SU-DHL-6 (cell line): ENCODE results near the gene OPHN1.

Experiments used
- H2AFZ ChIP-seq: fragments of 200-600 bp; sonication (generic); 2 replicates; pipeline ENCODE4 v1.6.1; 2014; ENCODE audit warnings: low read depth, mild to moderate bottlenecking, moderate library complexity, mixed read lengths, antibody characterized with exemption, low read length; ENCODE audit not compliant: severe bottlenecking
- H3F3A ChIP-seq: fragments of 200-600 bp; shearing (Covaris generic); 2 replicates; pipeline ENCODE4 v1.6.0; 2016; ENCODE audit warnings: antibody characterized with exemption, mild to moderate bottlenecking; ENCODE audit not compliant: insufficient read depth
- H3K27ac ChIP-seq: fragments of 200-600 bp; sonication (generic); 2 replicates; pipeline ENCODE4 v1.5.1; 2016; ENCODE audit warnings: low read depth, mild to moderate bottlenecking, low read length, moderate library complexity, mixed read lengths
- H3K27me3 ChIP-seq: fragments of 200-600 bp; sonication (generic), shearing (Covaris generic); 2 replicates; pipeline ENCODE4 v1.6.0; 2014; ENCODE audit warnings: mild to moderate bottlenecking, low read length
- H3K36me3 ChIP-seq: fragments of 200-600 bp; sonication (generic); 2 replicates; pipeline ENCODE4 v1.6.1; 2014; ENCODE audit warnings: mild to moderate bottlenecking, low read length, mixed read lengths
- H3K4me2 ChIP-seq: fragments of 300-600, 200-600 bp; shearing (Covaris generic), sonication (generic); 2 replicates; pipeline ENCODE4 v1.6.0; 2014; ENCODE audit warnings: low read length, low read depth, mild to moderate bottlenecking; ENCODE audit not compliant: poor library complexity, severe bottlenecking
- H3K4me3 ChIP-seq: fragments of 200-600 bp; sonication (generic); 2 replicates; pipeline ENCODE4 v1.5.1; 2014; ENCODE audit warnings: antibody characterized with exemption, low read length, mild to moderate bottlenecking, mixed read lengths; ENCODE audit not compliant: insufficient read depth, poor library complexity, severe bottlenecking
- H3K79me2 ChIP-seq: fragments of 200-600 bp; sonication (generic); 2 replicates; pipeline ENCODE4 v1.6.1; 2014; ENCODE audit warnings: mild to moderate bottlenecking, low read length, moderate library complexity; ENCODE audit not compliant: insufficient read depth
- H3K9ac ChIP-seq: fragments of 200-600 bp; sonication (generic); 2 replicates; pipeline ENCODE4 v1.7.0; 2014; ENCODE audit warnings: mild to moderate bottlenecking, low read length
- H3K9me2 ChIP-seq: fragments of 200-600 bp; sonication (generic); replicated peaks from 2 replicates; pipeline ENCODE4 v1.6.1; 2014; ENCODE audit warnings: low read length; ENCODE audit not compliant: insufficient read depth
- H3K9me3 ChIP-seq: fragments of 200-600 bp; sonication (generic); 2 replicates; pipeline ENCODE4 v1.6.1; 2014; ENCODE audit warnings: low read length, mixed read lengths; ENCODE audit not compliant: insufficient read depth
- H4K20me1 ChIP-seq: fragments of 200-600 bp; sonication (generic); 2 replicates; pipeline ENCODE4 v1.6.1; 2014; ENCODE audit warnings: low read depth, mild to moderate bottlenecking, antibody characterized with exemption, low read length, moderate library complexity, mixed read lengths
- CTCF ChIP-seq: fragments of 200-600 bp; sonication (generic); IDR thresholded peaks from one replicate; pipeline ENCODE4 v1.5.1; 2017; ENCODE audit warnings: antibody characterized with exemption, mild to moderate bottlenecking, low read length, moderate library complexity; ENCODE audit not compliant: insufficient read depth, poor library complexity, severe bottlenecking
- EZH2phosphoT487 ChIP-seq: fragments of 200-600 bp; sonication (generic), shearing (Covaris generic); conservative IDR thresholded peaks from 2 replicates; pipeline ENCODE4 v1.6.1; 2018; ENCODE audit warnings: mild to moderate bottlenecking, antibody characterized with exemption, low read length, moderate library complexity, mixed read lengths

Gene OPHN1

DNA sequence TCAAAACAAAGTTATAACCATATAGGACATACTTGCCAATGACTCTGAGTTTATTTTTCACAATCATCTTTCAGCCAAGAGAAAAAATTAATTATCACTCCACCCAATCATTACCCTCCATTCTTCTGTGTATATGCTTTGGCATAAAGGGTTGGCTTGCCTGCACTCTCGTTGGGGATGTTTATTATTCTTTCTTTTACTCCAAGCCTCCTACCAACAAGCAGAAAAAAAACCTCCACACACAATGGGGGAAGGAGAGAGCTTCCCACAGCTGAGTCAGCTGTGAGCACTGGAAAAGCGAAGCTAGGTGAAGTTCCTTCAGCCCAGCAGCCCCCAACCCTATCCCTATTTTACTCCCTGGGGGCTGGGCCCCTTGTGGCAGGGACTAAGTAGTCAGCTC, 1.5 kb downstream of the OPHN1 start:
- H3F3A ChIP-seq, result no peaks in the 10 kb centered on the region
- no peak overlapping the region for H3K27ac ChIP-seq
- no peak overlapping the region for H2AFZ ChIP-seq
- no peaks in the 10 kb centered on the region for H3K27me3 ChIP-seq
- no peaks in the 10 kb centered on the region for H3K9me2 ChIP-seq
- no peaks in the 10 kb centered on the region for H3K79me2 ChIP-seq
- H3K36me3 ChIP-seq, result no peaks in the 10 kb centered on the region
- no peaks in the 10 kb centered on the region for H3K9me3 ChIP-seq
- no peaks in the 10 kb centered on the region for H4K20me1 ChIP-seq
- H3K4me3 ChIP-seq, result no peak overlapping the region
- TF ChIP-seq EZH2phosphoT487, result no peak
- H3K4me2 ChIP-seq, result no peak overlapping the region
- H3K9ac ChIP-seq, result no peak overlapping the region

DNA sequence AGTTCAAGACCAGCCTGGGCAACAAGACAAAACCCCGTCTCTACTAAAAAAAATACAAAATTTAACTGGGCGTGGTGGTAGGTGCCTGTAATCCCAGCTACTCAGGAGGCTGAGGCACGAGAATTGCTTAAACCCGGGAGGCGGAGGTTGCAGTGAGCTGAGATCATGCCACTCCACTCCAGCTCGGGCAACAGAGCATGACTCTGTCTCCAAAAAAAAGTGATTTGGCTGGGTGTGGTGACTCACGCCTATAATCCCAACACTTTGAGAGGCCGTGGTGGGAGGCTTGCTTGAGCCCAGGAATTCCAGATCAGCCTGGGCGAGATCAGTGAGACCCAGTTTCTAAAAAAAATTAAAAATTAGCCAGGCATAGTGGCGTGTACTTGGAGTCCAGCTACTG, 4.1 kb downstream of the OPHN1 start:
- no peak overlapping the region for H3K4me2 ChIP-seq

GRCh38 chrX:68428431-68428830, 4.9 kb downstream of the OPHN1 start:
- Histone ChIP-seq H3K27ac (no peak overlapping the region), H3K27me3 (no peaks in the 10 kb centered on the region), H3K9me3 (no peaks in the 10 kb centered on the region), H2AFZ (no peak overlapping the region), H3K9me2 (no peaks in the 10 kb centered on the region), H4K20me1 (no peaks in the 10 kb centered on the region), H3K79me2 (no peaks in the 10 kb centered on the region), H3F3A (no peaks in the 10 kb centered on the region), H3K4me3 (no peak overlapping the region), H3K9ac (no peak overlapping the region), H3K36me3 (no peaks in the 10 kb centered on the region), H3K4me2 (no peak overlapping the region)
- TF ChIP-seq CTCF (no peak), EZH2phosphoT487 (no peak)

More for the DNA sequence above, 4.1 kb downstream of the OPHN1 start:
- no peaks in the 10 kb centered on the region for H3K9me3 ChIP-seq
- no peaks in the 10 kb centered on the region for H3K27me3 ChIP-seq
- TF ChIP-seq CTCF, result no peak
- TF ChIP-seq EZH2phosphoT487, result no peak
- no peak overlapping the region for H2AFZ ChIP-seq
- H3K9me2 ChIP-seq, result no peaks in the 10 kb centered on the region
- no peaks in the 10 kb centered on the region for H3K36me3 ChIP-seq
- H4K20me1 ChIP-seq, result no peaks in the 10 kb centered on the region
- H3K79me2 ChIP-seq, result no peaks in the 10 kb centered on the region
- no peaks in the 10 kb centered on the region for H3F3A ChIP-seq
- no peak overlapping the region for H3K27ac ChIP-seq
- H3K9ac ChIP-seq, result no peak overlapping the region
- no peak overlapping the region for H3K4me3 ChIP-seq

GRCh38 chrX:68424719-68425118, 8.6 kb downstream of the OPHN1 start:
- Histone ChIP-seq H3F3A (no peaks in the 10 kb centered on the region), H3K9me3 (no peaks in the 10 kb centered on the region), H2AFZ (no peak overlapping the region), H3K4me3 (no peak overlapping the region), H3K9me2 (no peaks in the 10 kb centered on the region), H3K4me2 (no peak overlapping the region), H3K27ac (no peak overlapping the region), H3K9ac (no peak overlapping the region), H4K20me1 (no peaks in the 10 kb centered on the region), H3K36me3 (no peaks in the 10 kb centered on the region), H3K27me3 (no peaks in the 10 kb centered on the region), H3K79me2 (no peaks in the 10 kb centered on the region)
- TF ChIP-seq EZH2phosphoT487, result no peak
- TF ChIP-seq CTCF, result no peak
